K562 (cell line): ENCODE results near the gene UBASH3B. TPM values are rescaled to one million over a fixed set of nuclear protein-coding genes. Genes with fewer than 3 reads are reported as not detected.

Source experiments
- C11orf30 ChIP-seq: fragments of 450-650 bp; IDR thresholded peaks from 2 replicates; pipeline ENCODE4 v1.6.1; 2016; ENCODE audit warnings: low read depth, mild to moderate bottlenecking
- CBFA2T3 ChIP-seq: fragments of 450-650 bp; IDR thresholded peaks from 2 replicates; pipeline ENCODE4 v1.6.1; 2017
- CREB5 ChIP-seq: fragments of 250-450 bp; sonication (Bioruptor Pico); IDR thresholded peaks from 2 replicates; pipeline ENCODE4 v1.5.0; 2020; ENCODE audit warnings: mild to moderate bottlenecking
- FOXA1 ChIP-seq: fragments of 450-650 bp; IDR thresholded peaks from 2 replicates; pipeline ENCODE4 v1.6.1; 2016; ENCODE audit warnings: mild to moderate bottlenecking, borderline replicate concordance
- HIVEP1 ChIP-seq: fragments of 250-450 bp; sonication (Bioruptor Pico); IDR thresholded peaks from 2 replicates; pipeline ENCODE4 v1.4.0; 2020; ENCODE audit warnings: mild to moderate bottlenecking
- PTRF ChIP-seq: fragments of 450-650 bp; IDR thresholded peaks from 2 replicates; pipeline ENCODE4 v1.6.1; 2016; ENCODE audit warnings: mild to moderate bottlenecking, missing genetic modification characterization, missing compliant biosample characterization
- TEAD1 ChIP-seq, 2 experiments: fragments of 450-650 bp in 1 of 2; sonication (generic) in 1 of 2; formaldehyde crosslinking; IDR thresholded peaks; 2 replicates each; pipeline versions ENCODE4 v1.4.0 to v1.8.0; 2020 to 2022; ENCODE audit warnings: mild to moderate bottlenecking in 2 of 2, missing genetic modification reagents in 1 of 2
- TRIM24 ChIP-seq, 2 experiments: fragments of 450-650 bp; IDR thresholded peaks; 2 replicates each; pipeline ENCODE4 v1.6.1; 2016
- WHSC1 ChIP-seq: IDR thresholded peaks from one replicate; pipeline ENCODE4 v1.6.1; 2012; ENCODE audit warnings: low read length, control low read depth, inconsistent platforms
- ZBTB49 ChIP-seq: sonication (generic); formaldehyde crosslinking; IDR thresholded peaks from 2 replicates; pipeline ENCODE4 v1.8.0; 2022; ENCODE audit warnings: missing genetic modification reagents, mild to moderate bottlenecking, borderline replicate concordance
- polyA plus RNA-seq, 8 experiments: library from polyadenylated mRNA; depleted of rRNA in 4 of 8; stranded (reverse) in 5 of 8; unstranded in 3 of 8; fragments of >200 nt; fragmentation: Nextera tagmentation in 2 of 8; fragmentation: Illumina TruSeq in 1 of 8; extraction: Ambion mirVana in 2 of 8; extraction: Trizol in 1 of 8; gene quantifications; 2 replicates each; pipeline versions ENCODE4 v1.2.1 to v1.2.3, GENCODE V29; 2011 to 2014; ENCODE audit warnings: inconsistent platforms in 1 of 8, missing spikeins in 1 of 8
- total RNA-seq, 7 experiments: library from RNA; depleted of rRNA in 6 of 7; stranded (reverse); fragments of >200 nt in 6 of 7; fragmentation: Illumina TruSeq in 2 of 7; extraction: Trizol in 2 of 7; gene quantifications; 2 replicates each; pipeline versions ENCODE4 v1.2.1 to v1.2.3, GENCODE V29; 2011 to 2021; ENCODE audit warnings: low replicate concordance in 1 of 7

The UBASH3B gene
- total and polyA plus RNA-seq, 9 of the 15 experiments (the other 6 are each of a cell fraction or from before 2014, with no cell fraction given), result 0.01 to 0.31 (median 0.08) TPM; not detected in 2

- TF ChIP-seq CREB5 (CRISPR knock-in tag), result no peak
- no peak for TF ChIP-seq WHSC1
- no peak for TF ChIP-seq FOXA1
- no peak for TF ChIP-seq ZBTB49 (CRISPR knock-in tag)
- no peak for TF ChIP-seq TRIM24 (IDR thresholded peaks at IDR 0.05)
- no peak for TF ChIP-seq CBFA2T3
- no peak for TF ChIP-seq HIVEP1 (CRISPR knock-in tag)
- no peak for TF ChIP-seq TEAD1 (CRISPR knock-in tag; IDR thresholded peaks at IDR 0.05)
- TF ChIP-seq PTRF (tag), result no peak
- TF ChIP-seq C11orf30, result no peak
Measured at GRCh38 chr11:122862091-122862490, 206.6 kb downstream of the UBASH3B start (continued).
